Neural cell (in vitro differentiated cells): ENCODE measurements around the gene FLT3. TPM values are rescaled to one million over a fixed set of nuclear protein-coding genes. Genes with fewer than 3 reads are reported as not detected.

Source experiments
- H2AFZ ChIP-seq: fragments of 200-600, 300-800 bp; sonication (generic), shearing (Covaris generic); 2 replicates; pipeline ENCODE4 v1.6.0; 2014; ENCODE audit warnings: low read depth, mild to moderate bottlenecking, antibody characterized with exemption, low read length, moderate library complexity
- H3F3A ChIP-seq: fragments of 200-600 bp; shearing (Covaris generic); 2 replicates; pipeline ENCODE4 v1.6.1; 2016; ENCODE audit warnings: mild to moderate bottlenecking, moderate library complexity, mixed read lengths, antibody characterized with exemption, low read length; ENCODE audit not compliant: insufficient read depth, poor library complexity, severe bottlenecking
- H3K27ac ChIP-seq: fragments of 200-600, 300-800 bp; sonication (generic), shearing (Covaris generic); 2 replicates; pipeline ENCODE4 v1.5.1; 2014; ENCODE audit warnings: mild to moderate bottlenecking, low read length, moderate library complexity
- H3K27me3 ChIP-seq: fragments of 300-800, 200-600 bp; sonication (generic), shearing (Covaris generic); 2 replicates; pipeline ENCODE4 v1.6.0; 2014; ENCODE audit warnings: mild to moderate bottlenecking, low read depth, low read length, moderate library complexity; ENCODE audit not compliant: insufficient read depth
- H3K36me3 ChIP-seq: fragments of 300-800, 200-600 bp; sonication (generic), shearing (Covaris generic); 2 replicates; pipeline ENCODE4 v1.5.1; 2014; ENCODE audit warnings: mild to moderate bottlenecking, antibody characterized with exemption, low read length, moderate library complexity; ENCODE audit not compliant: insufficient read depth
- H3K4me2 ChIP-seq: fragments of 300-800, 200-600 bp; sonication (generic), shearing (Covaris generic); 2 replicates; pipeline ENCODE4 v1.6.0; 2014; ENCODE audit warnings: mild to moderate bottlenecking, low read length
- H3K4me3 ChIP-seq: fragments of 300-800, 200-600 bp; sonication (generic), shearing (Covaris generic); 2 replicates; pipeline ENCODE4 v1.5.1; 2014; ENCODE audit warnings: mild to moderate bottlenecking, low read length, moderate library complexity
- H3K79me2 ChIP-seq: fragments of 200-600 bp; shearing (Covaris generic); replicated peaks from 2 replicates; pipeline ENCODE4 v1.6.0; 2014; ENCODE audit warnings: mild to moderate bottlenecking, low read length, moderate library complexity; ENCODE audit not compliant: insufficient read depth
- H3K9ac ChIP-seq: fragments of 300-800, 200-600 bp; sonication (generic), shearing (Covaris generic); 2 replicates; pipeline ENCODE4 v1.6.1; 2016; ENCODE audit warnings: mild to moderate bottlenecking, low read length, mixed read lengths
- H3K9me2 ChIP-seq: fragments of 200-600 bp; shearing (Covaris generic); 2 replicates; pipeline ENCODE4 v1.6.1; 2016; ENCODE audit warnings: mild to moderate bottlenecking, low read length, mixed read lengths; ENCODE audit not compliant: insufficient read depth
- H3K9me3 ChIP-seq: fragments of 200-600, 300-800 bp; sonication (generic), shearing (Covaris generic); 2 replicates; pipeline ENCODE4 v1.6.1; 2016; ENCODE audit warnings: mild to moderate bottlenecking, mixed run types, low read length, moderate library complexity, mixed read lengths
- H4K20me1 ChIP-seq: fragments of 200-600 bp; shearing (Covaris generic); 2 replicates; pipeline ENCODE4 v1.6.1; 2016; ENCODE audit warnings: mild to moderate bottlenecking, mixed run types; ENCODE audit not compliant: insufficient read depth
- CTCF ChIP-seq: fragments of 450-650 bp; IDR thresholded peaks from 2 replicates; pipeline ENCODE4 v1.5.1; 2014; ENCODE audit warnings: antibody characterized with exemption, mild to moderate bottlenecking, moderate library complexity; ENCODE audit not compliant: poor library complexity, severe bottlenecking
- EP300 ChIP-seq: fragments of 450-650 bp; conservative IDR thresholded peaks from 2 replicates; pipeline ENCODE4 v1.6.1; 2014; ENCODE audit warnings: antibody characterized with exemption, mild to moderate bottlenecking, moderate library complexity; ENCODE audit not compliant: poor library complexity, severe bottlenecking
- EZH2 ChIP-seq: fragments of 200-600, 300-800 bp; shearing (Covaris generic), sonication (generic); IDR thresholded peaks from 2 replicates; pipeline ENCODE4 v1.6.1; 2014; ENCODE audit warnings: antibody characterized with exemption, low read length, borderline replicate concordance, mild to moderate bottlenecking; ENCODE audit not compliant: insufficient read depth, poor library complexity, severe bottlenecking
- MXI1 ChIP-seq: fragments of 450-650 bp; conservative IDR thresholded peaks from 2 replicates; pipeline ENCODE4 v1.6.1; 2014; ENCODE audit warnings: antibody characterized with exemption, mild to moderate bottlenecking; ENCODE audit not compliant: poor library complexity, severe bottlenecking
- POLR2AphosphoS5 ChIP-seq: IDR thresholded peaks from 2 replicates; pipeline ENCODE4 v1.6.1; 2012
- RAD21 ChIP-seq: fragments of 450-650 bp; conservative IDR thresholded peaks from 2 replicates; pipeline ENCODE4 v1.6.1; 2014; ENCODE audit warnings: antibody characterized with exemption, mild to moderate bottlenecking, moderate library complexity
- REST ChIP-seq: IDR thresholded peaks from 2 replicates; pipeline ENCODE4 v1.6.1; 2012; ENCODE audit warnings: borderline replicate concordance
- SMC3 ChIP-seq: fragments of 450-650 bp; conservative IDR thresholded peaks from 2 replicates; pipeline ENCODE4 v1.6.1; 2014; ENCODE audit warnings: antibody characterized with exemption, mild to moderate bottlenecking, moderate library complexity; ENCODE audit not compliant: poor library complexity
- TAF1 ChIP-seq: IDR thresholded peaks from 2 replicates; pipeline ENCODE4 v1.6.1; 2012; ENCODE audit warnings: low read depth
- polyA plus RNA-seq: library from polyadenylated mRNA; depleted of rRNA; stranded (reverse); fragments of >200 nt; gene quantifications from 2 replicates; pipeline ENCODE4 v1.2.3, GENCODE V29; 2014

The FLT3 gene
- polyA plus RNA-seq, 1 donor from 2014 or later, result 0.41 TPM

GRCh38 chr13:28014301-28014700 is 86.1 kb downstream of the FLT3 start:
- Histone ChIP-seq H3K27me3 (no peaks in the 10 kb centered on the region), H3K27ac (no peak overlapping the region), H3K4me3 (no peak overlapping the region), H3K36me3 (no peaks in the 10 kb centered on the region), H3F3A (no peaks in the 10 kb centered on the region), H3K9me3 (no peaks in the 10 kb centered on the region), H4K20me1 (no peaks in the 10 kb centered on the region), H3K79me2 (no peaks in the 10 kb centered on the region), H2AFZ (no peak overlapping the region), H3K4me2 (no peak overlapping the region), H3K9ac (no peak overlapping the region), H3K9me2 (no peaks in the 10 kb centered on the region)
- TF ChIP-seq REST (no peak), POLR2AphosphoS5 (no peak), EP300 (no peak), SMC3 (no peak), TAF1 (no peak), RAD21 (no peak), CTCF (no peak), EZH2 (no peak), MXI1 (no peak)

DNA sequence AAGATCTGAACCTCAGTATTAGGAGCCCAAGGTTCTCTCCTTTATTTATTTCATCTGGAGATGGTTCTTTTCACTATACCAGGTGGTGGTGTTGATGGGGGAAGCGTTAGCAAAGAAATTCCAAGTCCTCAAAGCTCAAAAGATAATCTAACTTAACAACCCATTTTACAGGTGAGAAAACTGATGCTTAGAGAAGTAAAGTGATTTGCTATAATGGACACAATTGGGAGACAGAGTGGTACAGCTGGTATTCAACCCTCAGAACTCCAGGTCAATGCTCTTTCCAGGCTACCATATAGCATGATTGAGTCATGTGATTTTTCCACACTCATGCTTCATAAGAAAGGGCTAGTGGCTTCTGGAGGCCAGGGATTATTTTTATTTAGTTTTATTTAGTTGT is 86.9 kb downstream of the FLT3 start:
- H3K9ac ChIP-seq, result no peak overlapping the region
- H3K4me3 ChIP-seq, result no peak overlapping the region
- no peaks in the 10 kb centered on the region for H3K9me2 ChIP-seq
- no peaks in the 10 kb centered on the region for H4K20me1 ChIP-seq
- H3K27me3 ChIP-seq, result no peaks in the 10 kb centered on the region
- H3K9me3 ChIP-seq, result no peaks in the 10 kb centered on the region
- TF ChIP-seq EP300 (no peak), TAF1 (no peak), SMC3 (no peak), RAD21 (no peak), CTCF (no peak), POLR2AphosphoS5 (no peak), REST (no peak), MXI1 (no peak)
- no peak overlapping the region for H3K4me2 ChIP-seq
- no peaks in the 10 kb centered on the region for H3K36me3 ChIP-seq
- no peaks in the 10 kb centered on the region for H3F3A ChIP-seq
- no peak overlapping the region for H3K27ac ChIP-seq
- H2AFZ ChIP-seq, result no peak overlapping the region
- no peaks in the 10 kb centered on the region for H3K79me2 ChIP-seq
